Astrocyte of the cerebellum (primary cell): Measurements from ENCODE around the gene MUC2.

Source experiments
- DNase-seq: peaks from one replicate; pipeline ENCODE4 v3.0.0-alpha.2; 2011; ENCODE audit warnings: low read depth
- H3K4me3 ChIP-seq: 2 replicates; pipeline ENCODE4 v1.5.1; 2011; ENCODE audit warnings: mild to moderate bottlenecking, low read depth, low read length, moderate library complexity
- in situ Hi-C: cut with HindIII; loops from 2 replicates; pipeline ENCODE4 v1.10.0; 2017; ENCODE audit warnings: low sequenced_read_pairs
- TF ChIP-seq, protein P1 (sequence below): IDR thresholded peaks from 2 replicates; pipeline ENCODE4 v1.5.1; 2012; ENCODE audit warnings: low read length, low read depth, moderate library complexity, mild to moderate bottlenecking; ENCODE audit errors: missing control alignments

Gene MUC2

DNA sequence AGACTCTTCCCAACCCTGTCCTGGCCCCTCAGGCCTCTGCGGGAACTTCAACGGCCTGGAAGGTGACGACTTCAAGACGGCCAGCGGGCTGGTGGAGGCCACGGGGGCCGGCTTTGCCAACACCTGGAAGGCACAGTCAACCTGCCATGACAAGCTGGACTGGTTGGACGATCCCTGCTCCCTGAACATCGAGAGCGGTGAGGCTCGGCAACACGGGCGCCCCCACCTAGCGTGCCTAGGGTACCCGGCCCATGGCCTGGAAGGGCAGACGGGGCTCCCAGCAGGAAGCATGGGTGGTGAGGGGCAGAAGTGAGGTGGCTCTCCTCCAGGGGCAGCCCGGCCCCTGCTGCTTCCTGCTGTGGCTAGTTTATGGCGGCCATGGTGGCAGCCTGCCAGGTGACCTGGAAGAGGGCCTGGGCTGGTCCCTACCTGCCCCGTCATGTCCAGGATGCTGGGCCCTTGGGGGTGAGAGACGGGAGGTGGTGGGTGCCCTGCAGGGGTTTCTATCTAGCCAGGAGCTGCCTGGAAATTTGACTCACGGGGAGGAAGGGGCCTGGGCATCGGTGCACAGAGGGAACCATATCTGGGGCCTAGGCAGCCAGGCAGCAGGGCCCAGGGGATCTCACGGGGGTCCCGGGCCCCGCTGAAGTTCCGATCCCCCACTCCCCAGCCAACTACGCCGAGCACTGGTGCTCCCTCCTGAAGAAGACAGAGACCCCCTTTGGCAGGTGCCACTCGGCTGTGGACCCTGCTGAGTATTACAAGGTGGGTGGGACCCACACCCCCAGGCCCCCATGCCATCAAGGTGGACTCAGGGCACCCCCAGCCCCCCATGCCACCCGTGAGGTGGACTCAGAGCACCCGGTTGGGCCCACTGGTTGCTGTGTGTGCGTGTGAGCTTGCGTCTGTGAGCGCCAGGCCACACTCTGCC lies 9.2 kb downstream of the MUC2 start:
- in situ Hi-C loops = no loop called here

DNA sequence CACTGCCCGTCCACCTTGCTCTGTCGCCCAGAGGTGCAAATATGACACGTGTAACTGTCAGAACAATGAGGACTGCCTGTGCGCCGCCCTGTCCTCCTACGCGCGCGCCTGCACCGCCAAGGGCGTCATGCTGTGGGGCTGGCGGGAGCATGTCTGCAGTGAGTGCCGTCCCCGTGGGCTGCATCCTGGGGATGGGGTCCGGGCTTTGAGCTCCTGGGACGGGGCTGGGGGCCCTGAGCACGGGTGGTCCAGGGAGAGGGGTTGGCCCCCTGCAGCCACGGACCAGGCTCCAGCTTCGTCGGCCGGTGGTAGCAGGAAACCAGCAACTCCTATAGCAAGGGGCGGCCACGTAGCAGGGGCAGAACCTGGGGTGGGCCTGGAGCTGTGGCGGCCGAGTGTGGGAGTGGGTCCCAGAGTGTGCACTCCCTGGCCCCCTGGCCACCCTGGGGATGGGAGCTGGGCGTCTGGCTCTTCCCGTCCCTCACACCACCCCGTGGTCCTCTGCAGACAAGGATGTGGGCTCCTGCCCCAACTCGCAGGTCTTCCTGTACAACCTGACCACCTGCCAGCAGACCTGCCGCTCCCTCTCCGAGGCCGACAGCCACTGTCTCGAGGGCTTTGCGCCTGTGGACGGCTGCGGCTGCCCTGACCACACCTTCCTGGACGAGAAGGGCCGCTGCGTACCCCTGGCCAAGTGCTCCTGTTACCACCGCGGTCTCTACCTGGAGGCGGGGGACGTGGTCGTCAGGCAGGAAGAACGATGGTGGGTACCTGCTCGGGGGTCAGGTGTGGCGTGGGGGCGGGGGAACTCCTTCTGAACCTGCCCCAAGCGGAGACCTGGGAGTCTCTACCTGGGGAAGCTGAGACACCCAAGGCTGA lies 10.1 kb downstream of the MUC2 start:
- no peak overlapping the region for H3K4me3 ChIP-seq
- in situ Hi-C loops = no loop called here
- TF ChIP-seq, protein P1, sequence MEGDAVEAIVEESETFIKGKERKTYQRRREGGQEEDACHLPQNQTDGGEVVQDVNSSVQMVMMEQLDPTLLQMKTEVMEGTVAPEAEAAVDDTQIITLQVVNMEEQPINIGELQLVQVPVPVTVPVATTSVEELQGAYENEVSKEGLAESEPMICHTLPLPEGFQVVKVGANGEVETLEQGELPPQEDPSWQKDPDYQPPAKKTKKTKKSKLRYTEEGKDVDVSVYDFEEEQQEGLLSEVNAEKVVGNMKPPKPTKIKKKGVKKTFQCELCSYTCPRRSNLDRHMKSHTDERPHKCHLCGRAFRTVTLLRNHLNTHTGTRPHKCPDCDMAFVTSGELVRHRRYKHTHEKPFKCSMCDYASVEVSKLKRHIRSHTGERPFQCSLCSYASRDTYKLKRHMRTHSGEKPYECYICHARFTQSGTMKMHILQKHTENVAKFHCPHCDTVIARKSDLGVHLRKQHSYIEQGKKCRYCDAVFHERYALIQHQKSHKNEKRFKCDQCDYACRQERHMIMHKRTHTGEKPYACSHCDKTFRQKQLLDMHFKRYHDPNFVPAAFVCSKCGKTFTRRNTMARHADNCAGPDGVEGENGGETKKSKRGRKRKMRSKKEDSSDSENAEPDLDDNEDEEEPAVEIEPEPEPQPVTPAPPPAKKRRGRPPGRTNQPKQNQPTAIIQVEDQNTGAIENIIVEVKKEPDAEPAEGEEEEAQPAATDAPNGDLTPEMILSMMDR = no peak
- no peak for DNase-seq

More for the DNA sequence above, 9.2 kb downstream of the MUC2 start:
- TF ChIP-seq, protein P1 = no peak
- no peak overlapping the region for H3K4me3 ChIP-seq
- no peak for DNase-seq

DNA sequence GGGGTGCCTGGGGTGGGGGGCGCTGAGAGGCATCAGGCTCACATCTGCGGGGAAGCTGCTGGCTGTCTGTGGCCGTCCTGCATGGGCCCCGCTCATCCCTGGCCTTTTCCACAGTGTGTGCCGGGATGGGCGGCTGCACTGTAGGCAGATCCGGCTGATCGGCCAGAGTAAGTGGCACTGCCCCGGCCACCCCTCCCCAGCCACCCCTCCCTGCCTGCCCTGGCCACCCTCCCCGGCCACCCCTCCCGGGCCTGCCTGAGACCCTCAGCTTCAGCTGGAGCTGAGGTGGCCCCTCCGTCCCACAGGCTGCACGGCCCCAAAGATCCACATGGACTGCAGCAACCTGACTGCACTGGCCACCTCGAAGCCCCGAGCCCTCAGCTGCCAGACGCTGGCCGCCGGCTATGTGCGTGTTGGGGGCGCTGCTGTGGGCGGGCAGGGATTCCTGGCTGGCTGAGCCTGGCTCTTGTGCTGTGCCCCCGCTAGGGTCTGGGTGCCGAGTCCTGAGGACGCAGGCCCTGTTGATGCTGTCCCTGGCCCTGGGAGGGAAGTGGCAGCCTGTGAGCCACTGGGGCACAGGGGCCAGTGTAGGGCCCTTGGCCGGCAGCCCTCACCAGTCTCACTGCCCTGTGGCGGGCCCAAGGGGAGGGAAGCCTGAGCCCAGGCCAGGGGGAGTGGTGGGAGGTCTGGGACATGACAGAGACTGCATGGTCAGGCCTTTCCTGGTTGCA lies 10.9 kb downstream of the MUC2 start:
- DNase-seq = no peak
- TF ChIP-seq, protein P1 = no peak
- H3K4me3 ChIP-seq = no peak overlapping the region
- in situ Hi-C loops = no loop called here

DNA sequence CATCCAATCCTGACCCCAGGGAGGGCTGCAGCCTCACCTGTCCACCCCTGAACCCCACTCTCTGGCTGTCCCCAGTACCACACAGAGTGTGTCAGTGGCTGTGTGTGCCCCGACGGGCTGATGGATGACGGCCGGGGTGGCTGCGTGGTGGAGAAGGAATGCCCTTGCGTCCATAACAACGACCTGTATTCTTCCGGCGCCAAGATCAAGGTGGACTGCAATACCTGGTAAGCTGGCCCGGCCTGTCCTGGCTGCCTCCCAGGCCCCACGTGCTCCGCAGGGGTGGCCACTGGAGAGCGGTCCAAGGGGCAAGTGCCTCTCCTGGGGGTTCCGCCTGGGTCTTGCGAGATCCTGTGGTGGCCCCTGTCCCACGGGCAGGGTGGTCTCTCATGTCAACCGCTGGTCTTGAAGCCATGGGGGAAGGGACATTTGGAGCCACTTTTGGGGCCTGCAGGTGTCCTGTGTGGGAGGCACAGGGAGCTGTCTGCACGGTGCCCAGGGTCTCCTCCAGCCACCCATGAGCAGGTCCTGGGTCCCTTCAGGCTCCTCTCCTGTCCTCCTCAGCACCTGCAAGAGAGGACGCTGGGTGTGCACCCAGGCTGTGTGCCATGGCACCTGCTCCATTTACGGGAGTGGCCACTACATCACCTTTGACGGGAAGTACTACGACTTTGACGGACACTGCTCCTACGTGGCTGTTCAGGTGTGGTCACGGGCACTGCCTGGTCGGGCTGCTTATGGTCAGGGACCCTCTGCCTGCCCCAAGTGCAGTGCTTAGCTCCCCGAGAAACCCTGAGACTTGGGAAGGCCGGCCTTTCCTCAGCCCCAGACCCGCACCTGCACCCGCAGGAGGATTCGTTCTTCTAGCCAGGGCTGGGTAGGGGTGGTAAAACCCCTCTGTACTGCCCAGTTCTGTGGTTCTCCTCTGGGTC lies 11.8 kb downstream of the MUC2 start:
- TF ChIP-seq, protein P1 = no peak
- no peak for DNase-seq
- in situ Hi-C loops = no loop called here
- H3K4me3 ChIP-seq = no peak overlapping the region

DNA sequence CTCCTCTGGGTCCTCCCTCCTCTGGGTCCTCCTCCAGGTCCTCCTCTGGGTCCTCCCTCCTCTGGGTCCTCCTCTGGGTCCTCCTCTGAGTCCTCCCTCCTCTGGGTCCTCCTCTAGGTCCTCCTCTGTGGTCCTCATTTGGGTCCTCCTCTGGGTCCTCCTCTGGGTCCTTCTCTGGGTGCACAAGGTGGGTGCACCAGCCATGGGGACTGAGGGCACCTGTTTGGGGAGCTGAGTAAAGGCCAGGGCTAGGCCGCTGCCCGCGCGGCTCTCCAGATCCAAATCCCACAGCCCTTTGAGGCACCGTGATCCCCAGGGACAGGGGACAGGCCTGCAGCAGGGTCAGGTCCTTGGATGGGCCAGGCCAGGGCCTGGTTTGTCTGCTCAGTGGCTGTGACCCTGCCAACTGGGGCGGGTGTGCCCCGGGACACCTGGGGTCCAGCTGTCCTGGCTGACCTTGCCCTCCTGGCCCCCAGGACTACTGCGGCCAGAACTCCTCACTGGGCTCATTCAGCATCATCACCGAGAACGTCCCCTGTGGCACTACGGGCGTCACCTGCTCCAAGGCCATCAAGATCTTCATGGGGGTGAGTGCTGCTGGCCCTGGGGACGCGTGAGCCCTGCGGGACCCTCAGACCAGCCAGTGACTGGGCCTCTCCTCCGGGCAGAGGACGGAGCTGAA lies 12.7 kb downstream of the MUC2 start:
- H3K4me3 ChIP-seq = no peak overlapping the region
- in situ Hi-C loops = no loop called here
- TF ChIP-seq, protein P1 = no peak
- DNase-seq = no peak
